ENCODE results near the gene RTN4RL1. TPM values are rescaled to one million over a fixed set of nuclear protein-coding genes. Genes with fewer than 3 reads are reported as not detected.
A peak's percentile ranks its signal among the peaks of the same experiment; 100 is the strongest.

RTN4RL1 gene
- total RNA-seq, 1 donor from 2014 or later: 3.7 TPM

GRCh38 chr17:1894753-1895339 is 130.3 kb downstream of the RTN4RL1 start:
- TF ChIP-seq POLR2A (IDR thresholded peaks at IDR 0.05) (no peak), POLR2AphosphoS5 (IDR thresholded peaks at IDR 0.05; ENCODE audit: insufficient read depth in 1 of 2, low read depth in 1 of 2) (no peak)
- TF ChIP-seq, protein P1, sequence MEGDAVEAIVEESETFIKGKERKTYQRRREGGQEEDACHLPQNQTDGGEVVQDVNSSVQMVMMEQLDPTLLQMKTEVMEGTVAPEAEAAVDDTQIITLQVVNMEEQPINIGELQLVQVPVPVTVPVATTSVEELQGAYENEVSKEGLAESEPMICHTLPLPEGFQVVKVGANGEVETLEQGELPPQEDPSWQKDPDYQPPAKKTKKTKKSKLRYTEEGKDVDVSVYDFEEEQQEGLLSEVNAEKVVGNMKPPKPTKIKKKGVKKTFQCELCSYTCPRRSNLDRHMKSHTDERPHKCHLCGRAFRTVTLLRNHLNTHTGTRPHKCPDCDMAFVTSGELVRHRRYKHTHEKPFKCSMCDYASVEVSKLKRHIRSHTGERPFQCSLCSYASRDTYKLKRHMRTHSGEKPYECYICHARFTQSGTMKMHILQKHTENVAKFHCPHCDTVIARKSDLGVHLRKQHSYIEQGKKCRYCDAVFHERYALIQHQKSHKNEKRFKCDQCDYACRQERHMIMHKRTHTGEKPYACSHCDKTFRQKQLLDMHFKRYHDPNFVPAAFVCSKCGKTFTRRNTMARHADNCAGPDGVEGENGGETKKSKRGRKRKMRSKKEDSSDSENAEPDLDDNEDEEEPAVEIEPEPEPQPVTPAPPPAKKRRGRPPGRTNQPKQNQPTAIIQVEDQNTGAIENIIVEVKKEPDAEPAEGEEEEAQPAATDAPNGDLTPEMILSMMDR (IDR thresholded peaks at IDR 0.05): no peak
- no peaks in the 10 kb centered on the region for H3K27me3 ChIP-seq
- no peaks in the 10 kb centered on the region for H3K4me1 ChIP-seq
- H3K4me3 ChIP-seq: no peak overlapping the region
- H3K36me3 ChIP-seq: peaks cover 0 to 38% of the 10 kb centered on the region in 2 donors
- intact Hi-C loops (cut with DNase I): no loop called here
- no peaks in the 10 kb centered on the region for H3K9me3 ChIP-seq
- no peak overlapping the region for H3K27ac ChIP-seq
- no peak for DNase-seq (ENCODE audit: extremely low spot score in 2 of 2)

DNA sequence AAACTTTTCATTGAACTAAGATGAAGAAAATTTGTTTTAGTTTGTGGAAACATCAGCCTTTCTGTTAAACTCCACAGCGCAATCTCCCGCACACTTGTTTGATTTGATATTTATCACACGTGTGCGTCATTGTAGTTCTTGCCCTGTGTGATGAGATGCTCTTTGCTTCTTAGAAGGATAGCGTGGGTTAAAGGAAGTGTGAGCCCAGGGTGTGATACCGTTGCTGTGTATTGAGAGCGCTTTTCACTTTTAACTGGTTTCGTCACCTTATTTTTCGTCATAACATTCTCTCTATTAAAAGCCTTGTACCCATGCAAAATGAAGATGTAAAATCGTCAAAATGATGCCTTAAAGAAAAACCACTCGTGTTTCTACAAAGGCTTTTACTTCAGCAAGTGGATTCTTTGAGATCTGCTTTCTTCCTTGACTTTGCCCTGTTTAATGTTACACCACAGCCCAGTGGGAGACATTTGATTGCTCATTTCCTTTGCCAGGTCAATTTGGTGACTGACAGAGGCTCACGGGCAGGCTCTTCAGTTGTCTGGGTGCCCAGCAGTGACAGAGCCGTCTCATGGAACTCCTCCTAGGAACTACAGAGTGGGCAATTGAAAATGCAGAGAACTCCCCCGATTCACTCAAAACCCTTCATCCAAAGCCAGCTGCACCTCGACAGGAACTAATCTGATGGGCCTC is 134.2 kb downstream of the RTN4RL1 start:
- Histone ChIP-seq H3K9me3 (no peaks in the 10 kb centered on the region), H3K27ac (no peak overlapping the region), H3K4me3 (no peak overlapping the region), H3K4me1 (no peaks in the 10 kb centered on the region), H3K36me3 (peaks cover 0 to 38% of the 10 kb centered on the region in 2 donors), H3K27me3 (no peaks in the 10 kb centered on the region)
- intact Hi-C loops (cut with DNase I): no loop called here
- no peak for TF ChIP-seq POLR2A (IDR thresholded peaks at IDR 0.05)
- no peak for TF ChIP-seq POLR2AphosphoS5 (IDR thresholded peaks at IDR 0.05; ENCODE audit: insufficient read depth in 1 of 2, low read depth in 1 of 2)
- TF ChIP-seq, protein P1 (IDR thresholded peaks at IDR 0.05): no peak
- DNase-seq (ENCODE audit: extremely low spot score in 2 of 2): no peak

DNA sequence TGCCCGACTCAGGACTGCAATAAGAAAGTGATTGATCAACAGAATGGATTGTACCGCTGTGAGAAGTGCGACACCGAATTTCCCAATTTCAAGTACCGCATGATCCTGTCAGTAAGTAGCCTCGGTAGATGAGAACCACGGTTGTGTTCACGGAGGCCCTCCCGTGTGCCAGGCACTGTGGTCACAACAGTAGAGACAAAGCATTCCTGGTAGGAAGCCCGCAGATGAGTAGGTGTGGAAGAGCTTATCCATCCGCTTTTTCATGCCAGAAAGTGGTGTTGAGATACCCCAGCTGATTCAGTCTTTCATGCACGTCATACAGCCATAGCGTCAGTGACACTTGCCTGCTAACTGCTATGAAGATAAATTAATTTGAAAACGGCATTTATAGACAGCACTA is 136.4 kb downstream of the RTN4RL1 start:
- intact Hi-C loops (cut with DNase I): no loop called here
- H3K27me3 ChIP-seq: no peaks in the 10 kb centered on the region
- TF ChIP-seq POLR2AphosphoS5 (IDR thresholded peaks at IDR 0.05; ENCODE audit: insufficient read depth in 1 of 2, low read depth in 1 of 2) (no peak), POLR2A (IDR thresholded peaks at IDR 0.05) (no peak)
- TF ChIP-seq, protein P1 (IDR thresholded peaks at IDR 0.05): no peak
- H3K27ac ChIP-seq: no peak overlapping the region
- no peaks in the 10 kb centered on the region for H3K4me1 ChIP-seq
- no peak for DNase-seq (ENCODE audit: extremely low spot score in 2 of 2)
- H3K4me3 ChIP-seq: no peak overlapping the region
- no peaks in the 10 kb centered on the region for H3K9me3 ChIP-seq
- H3K36me3 ChIP-seq: peaks cover 0 to 53% of the 10 kb centered on the region in 2 donors

MicroRNAs within 50 kb of the gene (microRNA counts, 767-probe panel; counts per million panel counts)
- microRNA hsa-miR-132-3p (4,481 to 4,497 counts per million in 2 donors), microRNA hsa-miR-212-3p (238 to 261 counts per million in 2 donors)

Small RNAs within 50 kb of the gene (microRNA-seq; reads per million reads assigned to microRNA genes)
- gene MIR132 (ENCODE audit: borderline number of aligned reads, borderline replicate concordance) (362 reads per million, percentile 68 among the genes with 10 or more reads in this experiment), gene MIR212 (ENCODE audit: borderline number of aligned reads, borderline replicate concordance) (12.9 reads per million, percentile 25 among the genes with 10 or more reads in this experiment)

Small RNAs within 50 kb of the gene (small RNA-seq; reads per million reads assigned to genes)
- gene AC090617.9: not detected
- gene MIR132: 5.1 reads per million, percentile 87 among the genes with 10 or more reads in this experiment
- 1.6 reads per million, percentile 49 among the genes with 10 or more reads in this experiment for gene MIR212
- gene OVCA2: not detected

Other genes starting within 250 kb of the RTN4RL1 start
- 16.7 TPM for gene SMYD4, start 195.4 kb downstream of the RTN4RL1 start, total RNA-seq
- 30.9 TPM for gene RPA1, start 195.3 kb downstream of the RTN4RL1 start, total RNA-seq
- gene DPH1, start 4.8 kb upstream of the RTN4RL1 start, total RNA-seq: 43.0 TPM
- gene OVCA2, start 16.7 kb upstream of the RTN4RL1 start, total RNA-seq: 24.3 TPM
- 33.1 TPM for gene HIC1, start 29.8 kb upstream of the RTN4RL1 start, total RNA-seq

All from vagina (tissue), 2 donors.